HG03439 (cell line): ENCODE data around the gene STAT3.
"Not testable (repeated sequence)": the region's sequence is repeated elsewhere in the genome, so short reads cannot be mapped to it uniquely, and the experiment has no call there.

Experiments
- ATAC-seq: cut with Tn5 transposase; IDR thresholded peaks from one replicate; pipeline ENCODE4 v1.9.1; 2021; ENCODE audit warnings: mild to moderate bottlenecking, moderate library complexity; ENCODE audit not compliant: unreplicated experiment

Gene STAT3

DNA sequence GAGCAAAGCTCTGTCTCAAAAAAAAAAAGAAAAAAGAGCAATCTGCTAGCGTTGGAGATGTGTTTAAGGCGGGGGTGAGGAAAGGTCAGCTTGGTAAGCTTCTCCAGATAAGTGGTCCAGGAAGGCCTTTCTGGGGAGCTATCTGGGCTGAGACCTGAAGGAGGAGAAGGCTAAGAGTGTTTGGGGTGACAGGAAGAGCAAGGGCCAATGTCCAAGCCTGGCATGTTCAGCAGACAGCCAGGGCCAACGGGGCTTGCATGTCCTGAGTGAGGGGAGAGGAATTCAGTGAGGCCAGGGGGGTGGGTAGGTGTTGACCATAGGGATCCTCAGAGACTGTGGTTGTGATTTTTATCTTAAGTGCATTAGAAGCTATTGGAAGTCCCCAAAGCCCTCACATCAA is 84.5 kb downstream of the STAT3 start:
- no peak for ATAC-seq

DNA sequence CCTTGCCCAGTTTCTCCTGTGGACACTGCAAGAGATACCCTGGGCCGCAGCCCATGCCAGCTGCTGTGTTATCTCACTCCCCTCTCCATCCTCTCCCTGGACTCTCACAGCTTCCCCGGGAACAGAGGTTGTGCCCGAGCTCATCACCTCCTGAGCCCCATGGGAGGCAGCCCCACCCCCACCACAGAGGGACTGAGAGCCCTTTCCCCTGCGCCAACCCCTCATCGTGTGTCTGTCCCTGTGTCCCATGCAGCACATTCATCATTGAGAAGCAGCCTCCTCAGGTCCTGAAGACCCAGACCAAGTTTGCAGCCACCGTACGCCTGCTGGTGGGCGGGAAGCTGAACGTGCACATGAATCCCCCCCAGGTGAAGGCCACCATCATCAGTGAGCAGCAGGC is 87.2 kb downstream of the STAT3 start:
- no peak for ATAC-seq

DNA sequence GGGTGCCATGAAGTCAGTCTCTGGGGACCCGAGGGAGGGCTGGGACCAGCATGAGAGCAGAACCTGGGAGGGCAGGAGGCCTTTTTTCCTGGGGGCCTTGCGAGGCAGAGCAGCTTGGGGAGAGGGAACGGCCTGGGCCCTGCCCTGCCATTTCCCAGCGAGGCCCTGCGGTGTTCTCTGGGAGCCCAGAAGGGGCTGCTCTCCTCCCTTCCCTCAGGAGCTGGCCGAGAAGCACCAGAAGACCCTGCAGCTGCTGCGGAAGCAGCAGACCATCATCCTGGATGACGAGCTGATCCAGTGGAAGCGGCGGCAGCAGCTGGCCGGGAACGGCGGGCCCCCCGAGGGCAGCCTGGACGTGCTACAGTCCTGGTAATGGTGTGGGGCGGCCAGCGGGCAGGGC is 88.3 kb downstream of the STAT3 start:
- not testable (repeated sequence) for ATAC-seq

DNA sequence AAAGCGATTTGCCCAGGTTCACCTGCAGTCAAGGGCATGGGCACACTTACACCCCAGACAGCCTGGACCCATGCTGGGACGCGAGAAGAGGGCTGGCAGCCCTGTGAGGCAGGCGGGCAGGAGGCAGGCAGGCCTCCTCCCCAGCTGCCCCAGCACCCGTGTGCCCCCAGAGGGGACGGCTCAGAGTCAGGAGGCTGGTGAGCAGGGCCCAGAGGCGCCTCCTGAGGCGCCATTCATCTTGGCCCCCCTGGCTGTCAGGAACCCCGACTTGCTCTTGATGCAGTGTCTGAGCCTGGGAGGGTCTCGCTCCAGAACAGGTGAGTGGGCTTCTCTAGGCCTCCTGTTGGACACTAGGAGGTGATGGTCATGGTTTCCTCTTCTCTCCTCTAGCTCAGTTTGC is 88.9 kb downstream of the STAT3 start:
- ATAC-seq = not testable (repeated sequence)

DNA sequence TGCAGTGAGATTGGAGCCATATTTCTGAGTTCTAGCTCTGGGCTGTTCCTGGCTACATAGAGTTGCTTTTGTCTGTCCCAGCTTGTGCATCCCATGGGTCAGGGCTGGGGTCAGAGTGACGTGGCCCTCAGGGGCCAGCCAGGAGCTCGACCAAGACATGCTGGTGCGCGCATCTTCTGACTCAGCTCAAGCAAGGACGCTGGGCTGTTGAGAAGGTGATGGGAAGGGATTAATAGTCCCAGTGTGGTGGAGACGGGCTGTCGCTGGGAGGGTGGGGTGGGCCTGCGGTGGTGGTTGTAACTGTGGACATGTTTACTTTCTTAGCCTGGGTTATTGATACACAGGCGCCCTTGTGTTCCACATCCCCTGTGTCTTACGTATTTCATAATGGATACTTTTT is 90.5 kb downstream of the STAT3 start:
- ATAC-seq = not testable (repeated sequence)

DNA sequence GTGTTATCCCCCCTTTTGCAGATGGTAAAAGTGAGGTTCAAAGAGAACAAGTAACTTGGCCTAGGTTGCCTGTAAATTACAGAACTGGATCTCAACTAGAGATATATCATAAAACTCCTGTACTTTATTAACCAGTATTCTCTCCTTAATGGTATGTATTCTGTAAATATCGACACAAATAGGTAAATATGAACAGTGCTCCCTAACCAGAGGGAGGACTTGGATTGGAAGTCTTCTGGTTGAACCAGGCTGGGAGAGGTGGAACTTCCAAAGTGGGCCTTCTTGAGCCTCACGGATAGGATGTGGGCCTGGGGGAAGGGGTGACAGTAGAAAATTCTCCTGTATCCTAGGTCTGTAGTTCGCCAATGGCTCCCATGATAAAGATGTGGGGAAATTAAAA is 92.2 kb downstream of the STAT3 start:
- ATAC-seq = no peak

DNA sequence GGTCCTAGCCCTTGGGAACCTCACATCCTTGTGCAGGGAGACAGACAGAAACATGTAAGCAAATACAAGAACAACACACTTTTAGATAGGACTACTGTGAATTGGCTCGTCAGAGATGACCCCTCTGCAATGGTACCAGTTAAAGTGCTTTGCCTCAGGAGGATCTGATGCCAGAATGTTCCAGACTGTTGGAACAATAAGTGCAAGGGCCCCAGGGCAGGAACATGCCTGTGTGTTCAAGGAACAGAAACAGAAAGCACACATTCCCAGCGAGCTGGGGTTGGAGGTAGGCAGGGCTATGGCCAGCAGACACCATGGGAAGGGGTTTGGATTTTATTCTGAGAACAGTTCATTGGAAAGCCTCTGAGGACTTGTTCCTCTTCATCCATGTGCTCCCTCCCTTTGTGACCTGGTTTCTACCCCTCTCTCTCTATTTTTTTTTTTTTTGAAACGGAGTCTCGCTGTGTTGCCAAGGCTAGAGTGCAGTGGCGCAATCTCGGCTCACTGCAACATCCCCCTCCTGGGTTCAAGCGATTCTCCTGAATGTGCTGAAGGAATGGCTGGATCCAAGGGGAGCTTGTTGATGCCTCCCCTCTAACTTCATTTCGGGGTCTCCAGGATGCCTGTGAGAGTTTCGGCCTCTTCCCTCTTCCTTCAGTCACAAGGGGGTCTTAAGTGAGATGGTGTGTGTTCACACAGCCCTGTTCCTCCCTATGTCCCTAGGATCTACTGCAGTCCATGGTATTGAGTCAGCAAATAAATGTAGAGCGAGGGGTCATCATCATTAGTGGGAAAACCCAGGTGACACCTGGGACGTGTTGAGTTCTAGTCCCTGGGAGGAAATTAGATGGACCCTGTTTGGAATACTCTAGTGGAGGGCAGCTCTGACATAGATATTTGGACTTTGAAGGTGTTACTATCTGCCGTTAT is 93.5 kb downstream of the STAT3 start:
- no peak for ATAC-seq

DNA sequence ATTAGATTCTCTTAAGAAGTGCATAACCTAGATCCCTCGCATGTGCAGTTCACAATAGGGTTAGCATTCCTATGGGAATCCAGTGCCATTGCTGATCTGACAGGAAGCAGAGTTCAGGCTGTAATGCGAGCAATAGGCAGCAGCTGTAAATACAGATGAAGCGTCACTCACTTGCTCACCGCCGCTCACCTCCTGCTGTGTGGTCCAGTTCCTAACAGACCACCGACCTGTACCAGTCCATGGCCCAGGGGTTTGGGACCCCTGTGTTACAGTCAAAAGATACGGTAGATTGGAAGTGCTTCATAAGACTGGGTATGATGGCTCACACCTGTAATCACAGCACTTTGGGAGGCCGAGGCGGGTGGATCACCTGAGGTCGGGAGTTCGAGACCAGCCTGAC is 97.1 kb downstream of the STAT3 start:
- ATAC-seq = no peak

DNA sequence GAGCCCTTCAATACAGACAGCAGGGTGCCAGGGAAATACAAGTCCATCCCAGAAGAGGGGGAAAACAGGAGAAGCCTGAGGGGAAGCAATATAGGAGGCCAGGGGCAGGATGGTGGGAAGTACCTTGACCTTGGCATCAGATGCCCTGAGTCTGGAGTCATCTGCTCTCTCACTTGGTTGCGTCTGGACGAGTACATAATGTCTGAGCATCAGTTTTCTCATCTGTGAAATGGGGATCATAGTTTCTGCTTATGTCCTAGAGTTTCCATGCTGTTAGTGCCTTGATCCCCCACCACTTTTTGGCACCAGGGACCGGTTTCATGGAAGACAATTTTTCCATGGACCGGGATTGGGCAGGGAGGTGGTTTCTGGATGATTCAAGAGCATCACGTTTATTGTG is 97.7 kb downstream of the STAT3 start:
- no peak for ATAC-seq

DNA sequence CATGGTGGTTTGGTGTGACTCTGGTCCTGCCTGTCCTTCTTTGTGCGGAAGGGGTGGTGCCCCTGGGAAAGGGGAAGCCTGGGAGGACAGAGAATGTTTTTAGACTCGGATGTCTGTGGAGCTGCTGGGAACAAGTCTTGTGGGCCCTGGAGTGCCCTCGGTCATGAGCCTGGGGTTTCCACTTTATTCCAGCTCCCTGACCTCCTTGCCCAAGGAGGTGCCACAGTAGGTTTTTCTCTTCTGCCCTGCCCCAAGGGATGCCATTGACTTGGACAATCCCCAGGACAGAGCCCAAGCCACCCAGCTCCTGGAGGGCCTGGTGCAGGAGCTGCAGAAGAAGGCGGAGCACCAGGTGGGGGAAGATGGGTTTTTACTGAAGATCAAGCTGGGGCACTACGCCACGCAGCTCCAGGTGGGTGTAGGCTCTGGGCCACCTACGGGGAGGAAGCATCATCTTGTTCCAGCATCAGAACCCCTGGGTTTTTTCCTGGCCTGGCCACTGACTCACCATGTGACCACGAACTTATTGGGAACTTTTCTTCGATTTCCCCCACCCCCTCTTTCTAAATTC is 98.5 kb downstream of the STAT3 start:
- no peak for ATAC-seq

DNA sequence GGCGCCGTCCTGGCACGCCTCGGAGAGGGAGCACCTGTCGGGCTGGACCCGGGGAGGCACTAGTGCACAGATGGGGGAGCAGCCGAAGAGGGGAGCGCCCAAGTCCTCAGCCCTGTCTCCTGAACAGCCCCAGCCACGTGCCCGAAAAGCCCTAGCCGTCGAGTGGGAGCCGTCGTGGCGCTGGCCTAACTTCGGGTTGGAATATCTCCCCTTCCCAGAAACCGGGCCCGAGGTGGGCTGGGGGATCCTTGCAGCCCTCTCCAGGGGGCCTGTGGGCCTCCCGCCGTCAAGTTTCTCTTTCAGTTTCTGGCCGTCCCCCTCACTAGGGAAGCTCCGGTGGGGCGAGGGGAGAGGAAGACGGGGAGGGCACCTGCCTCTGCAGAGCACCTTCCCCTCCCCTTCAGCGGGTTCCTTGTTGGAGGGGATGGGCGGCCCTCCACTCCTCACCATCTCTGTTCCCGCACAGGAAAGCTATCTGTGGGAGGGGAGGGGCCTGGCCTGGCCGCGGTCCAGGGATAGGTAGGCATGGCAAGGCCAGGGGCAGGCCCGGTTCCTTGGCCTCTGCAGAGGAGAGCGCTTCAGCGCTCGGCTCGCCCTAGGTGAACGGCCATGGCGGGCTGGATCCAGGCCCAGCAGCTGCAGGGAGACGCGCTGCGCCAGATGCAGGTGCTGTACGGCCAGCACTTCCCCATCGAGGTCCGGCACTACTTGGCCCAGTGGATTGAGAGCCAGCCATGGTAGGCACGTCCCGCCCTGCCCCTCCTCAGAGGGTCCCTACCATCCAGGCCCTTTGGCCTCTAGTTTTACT is 99.2 kb downstream of the STAT3 start:
- ATAC-seq = peak; percentile 12

DNA sequence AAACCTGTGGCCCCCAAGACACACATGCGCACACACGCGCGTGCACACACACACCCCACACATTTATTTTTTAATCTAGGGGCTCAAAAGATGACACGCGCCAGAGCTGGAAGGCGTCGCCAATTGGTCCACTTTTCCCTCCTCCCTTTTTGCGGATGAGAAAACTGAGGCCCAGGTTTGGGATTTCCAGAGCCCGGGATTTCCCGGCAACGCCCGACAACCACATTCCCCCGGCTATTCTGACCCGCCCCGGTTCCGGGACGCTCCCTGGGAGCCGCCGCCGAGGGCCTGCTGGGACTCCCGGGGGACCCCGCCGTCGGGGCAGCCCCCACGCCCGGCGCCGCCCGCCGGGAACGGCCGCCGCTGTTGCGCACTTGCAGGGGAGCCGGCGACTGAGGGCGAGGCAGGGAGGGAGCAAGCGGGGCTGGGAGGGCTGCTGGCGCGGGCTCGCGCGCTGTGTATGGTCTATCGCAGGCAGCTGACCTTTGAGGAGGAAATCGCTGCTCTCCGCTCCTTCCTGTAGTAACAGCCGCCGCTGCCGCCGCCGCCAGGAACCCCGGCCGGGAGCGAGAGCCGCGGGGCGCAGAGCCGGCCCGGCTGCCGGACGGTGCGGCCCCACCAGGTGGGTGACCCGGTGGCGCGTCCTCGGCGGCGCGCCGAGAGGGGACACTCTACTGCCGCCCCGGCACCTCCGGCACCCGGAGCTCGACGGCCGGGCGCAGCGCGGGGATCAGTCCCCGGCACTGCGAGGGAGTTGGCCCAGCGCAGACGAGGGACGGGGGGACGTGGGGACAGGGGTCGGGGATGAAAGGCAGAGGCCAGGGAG is 100.1 kb downstream of the STAT3 start, which contains the start of gene STAT5A:
STAT5A (plus strand) TSS at position 522 of the 826 bp plus-strand sequence. CDS start 914 bp downstream, outside the sequence.
- ATAC-seq = peak; percentile 41

DNA sequence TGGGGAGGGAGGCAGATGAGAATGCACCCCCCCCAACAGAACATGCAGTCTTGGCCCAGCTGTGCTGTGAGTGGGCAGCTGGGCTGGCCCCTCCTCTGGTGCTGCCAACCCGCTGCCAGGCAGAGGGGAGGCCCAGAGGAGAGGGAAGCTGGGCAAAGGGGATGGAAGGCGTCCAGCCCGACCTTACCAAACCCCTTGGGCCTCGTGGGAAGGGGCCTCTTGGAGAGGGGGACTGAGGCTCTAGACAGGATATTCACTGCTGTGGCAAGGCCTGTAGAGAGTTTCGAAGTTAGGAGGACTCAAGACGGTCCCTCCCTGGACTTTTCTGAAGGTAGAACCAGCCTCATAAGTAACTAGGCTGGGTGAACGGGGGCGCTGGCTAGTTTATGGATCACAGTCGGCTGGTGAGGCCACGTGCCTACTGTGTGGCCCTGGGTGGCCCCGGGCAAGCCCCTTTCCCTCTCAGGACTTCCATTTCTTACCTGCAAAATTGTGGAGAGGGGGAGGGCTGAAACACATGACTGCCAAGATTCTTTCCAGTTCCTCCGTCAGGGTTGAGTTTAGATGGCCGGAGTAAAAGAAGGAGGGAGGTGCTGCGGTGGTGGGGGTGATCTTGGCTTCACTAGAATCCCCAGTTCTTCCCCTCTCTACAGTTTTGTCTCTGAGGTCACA is 100.8 kb downstream of the STAT3 start:
- ATAC-seq = no peak

DNA sequence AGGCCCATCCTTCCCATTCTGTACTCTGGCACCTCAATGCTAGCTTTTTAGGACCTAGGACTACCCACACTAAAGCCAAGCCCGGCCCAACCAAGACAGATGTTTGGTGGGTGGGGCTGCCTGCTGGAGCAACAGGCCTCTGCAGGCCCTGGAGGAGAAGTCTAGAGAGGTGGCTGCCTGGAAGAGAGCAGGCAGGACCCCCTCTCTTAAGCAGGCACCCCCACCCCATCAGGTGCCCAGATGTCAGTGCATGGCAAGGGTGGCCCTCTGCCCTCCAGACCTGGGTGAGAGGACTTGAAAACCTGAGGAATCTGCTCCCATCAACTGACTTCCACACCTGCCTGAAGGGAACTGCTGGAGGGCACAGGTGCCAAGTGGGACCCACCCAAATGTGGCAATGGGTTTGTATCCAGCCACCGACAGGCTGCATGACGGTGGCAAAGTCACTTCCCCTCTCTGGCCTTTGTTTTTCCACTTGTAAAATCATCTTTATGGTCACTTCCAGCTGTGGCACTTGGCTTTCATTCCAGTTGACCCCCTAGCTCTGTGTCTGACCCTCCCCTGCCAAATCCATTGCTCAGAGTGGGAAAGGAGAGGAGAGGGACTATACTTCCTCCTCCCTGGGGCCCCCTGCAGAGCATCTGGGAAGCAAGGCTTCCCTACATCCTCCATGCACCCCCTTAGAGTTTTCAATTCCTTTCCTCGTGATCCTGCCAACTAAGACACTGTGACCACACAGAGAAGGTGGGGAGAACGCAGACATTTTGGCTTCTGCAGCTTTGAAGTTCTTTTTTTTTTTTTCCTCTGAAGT is 101.6 kb downstream of the STAT3 start:
- no peak for ATAC-seq

DNA sequence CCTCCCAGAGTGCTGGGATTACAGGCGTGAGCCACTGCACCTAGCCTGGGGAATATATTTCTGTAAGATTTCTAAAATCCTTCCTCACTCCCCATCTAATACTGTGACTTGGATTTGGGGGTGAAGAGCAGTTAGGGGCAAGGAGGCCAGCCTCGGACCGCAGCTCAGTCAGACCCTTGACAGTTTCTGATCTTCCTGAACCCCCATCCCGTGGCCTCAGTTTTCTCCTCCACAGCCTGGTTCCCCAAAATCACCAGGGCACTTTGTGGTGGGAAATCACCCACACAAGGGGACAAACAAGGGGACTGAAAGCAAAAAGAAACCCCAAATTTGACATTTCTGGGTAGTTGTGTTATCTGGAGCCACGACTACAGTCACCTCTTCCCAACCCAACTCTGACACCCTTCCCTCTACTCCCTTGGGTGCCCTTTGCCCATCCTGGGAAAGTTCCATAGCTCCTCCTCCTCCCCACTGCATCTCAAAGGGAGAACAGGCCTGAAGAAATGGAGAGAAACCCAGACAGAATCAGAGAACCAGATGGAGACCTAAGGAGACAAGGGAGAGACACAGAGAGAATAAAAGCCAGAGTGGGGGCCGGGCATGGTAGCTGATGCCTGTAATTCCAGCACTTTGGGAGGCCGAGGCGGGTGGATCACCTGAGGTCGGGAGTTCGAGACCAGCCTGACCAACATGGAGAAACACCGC is 102.7 kb downstream of the STAT3 start:
- ATAC-seq = no peak

DNA sequence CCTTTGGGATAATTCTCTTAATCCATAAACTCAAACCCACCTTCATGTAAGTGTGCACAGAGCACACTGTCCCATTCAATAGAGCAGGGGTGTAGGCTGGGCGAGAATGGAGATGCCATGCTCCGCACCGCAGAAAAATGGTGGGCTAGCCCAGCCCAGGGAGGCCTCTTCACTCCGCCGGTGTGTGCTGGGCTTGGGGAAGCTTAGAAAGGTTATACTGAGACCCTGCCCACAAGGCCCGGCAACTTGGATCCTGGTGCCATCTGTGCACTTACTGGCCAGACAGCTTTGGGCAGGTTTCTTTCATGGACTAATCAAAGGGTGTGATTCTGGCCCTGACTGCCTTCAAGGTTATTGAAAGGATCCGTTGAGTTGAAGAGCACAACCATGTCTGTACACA is 103.7 kb downstream of the STAT3 start:
- ATAC-seq = no peak

DNA sequence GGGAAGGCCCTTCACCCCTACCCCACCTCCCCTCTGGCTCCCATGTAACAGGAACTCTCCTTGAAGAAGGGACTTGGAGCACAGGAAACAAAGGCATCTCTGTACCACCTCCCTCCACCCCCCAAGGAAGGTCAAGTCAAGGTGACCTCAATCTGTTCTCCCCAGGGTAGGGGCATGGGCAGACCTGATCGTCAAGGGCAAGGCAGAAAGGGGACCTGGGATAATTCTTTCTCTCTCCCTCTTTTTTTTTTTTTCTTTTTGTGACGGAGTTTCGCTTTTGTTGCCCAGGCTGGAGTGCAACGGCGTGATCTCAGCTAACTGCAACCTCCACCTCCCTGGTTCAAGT is 104.2 kb downstream of the STAT3 start:
- ATAC-seq = no peak

DNA sequence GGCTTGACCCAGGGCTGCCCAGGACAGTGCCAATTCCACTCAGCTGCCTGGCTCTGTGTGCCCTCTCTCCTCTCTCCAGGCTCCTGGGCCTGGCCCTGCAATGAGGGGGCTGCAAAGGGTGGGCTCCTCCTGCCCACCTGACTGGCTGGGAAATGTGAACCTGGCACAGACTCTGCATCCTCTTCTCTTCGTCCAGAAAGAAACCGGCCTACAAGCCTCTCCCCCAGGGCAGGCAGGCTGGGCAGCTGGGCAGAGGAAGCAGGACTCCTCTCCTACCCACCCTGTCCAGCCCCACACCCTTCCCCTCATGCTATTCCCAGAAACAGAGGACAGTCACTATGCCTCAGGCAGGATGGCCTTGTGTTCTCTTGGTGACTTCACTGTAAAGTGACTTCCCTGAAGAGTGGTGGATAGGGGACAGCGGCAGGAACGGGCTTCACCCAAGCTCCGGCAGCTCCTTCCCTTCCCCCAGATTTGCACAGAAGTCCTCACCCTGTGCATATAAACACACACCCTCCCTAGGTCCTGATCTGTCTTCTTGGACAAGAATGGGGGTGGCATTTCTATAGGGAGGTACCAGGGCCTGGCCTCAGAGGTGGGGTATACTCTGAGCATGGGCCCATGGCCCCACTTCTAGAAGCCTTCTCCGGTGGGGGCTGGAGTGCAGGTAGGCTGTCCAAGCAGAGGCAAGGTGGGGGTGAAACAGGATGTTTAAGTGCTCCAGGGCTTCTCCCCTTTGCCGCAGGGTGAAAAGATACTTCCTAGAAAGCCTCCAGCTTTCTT is 104.8 kb downstream of the STAT3 start:
- ATAC-seq = no peak
